ENCODE data around the gene PDE4B.

DNA sequence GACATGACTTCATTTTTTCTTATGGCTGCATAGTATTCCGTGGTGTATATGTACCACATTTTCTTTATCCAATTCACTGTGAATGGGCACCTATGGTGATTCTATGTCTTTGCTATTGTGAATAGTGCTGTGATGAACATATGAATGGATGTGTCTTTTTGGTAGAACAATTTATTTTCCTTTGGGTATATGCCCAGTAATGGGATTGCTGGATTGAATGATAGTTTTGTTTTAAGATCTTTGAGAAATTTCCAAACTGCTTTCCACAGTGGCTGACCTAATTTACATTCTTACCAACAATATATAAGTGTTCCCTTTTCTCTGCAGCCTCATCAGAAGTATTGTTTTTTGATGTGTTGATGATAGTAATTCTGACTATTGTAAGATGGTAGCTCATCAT lies 379.6 kb downstream of the PDE4B start:
- TF ChIP-seq, protein P1, sequence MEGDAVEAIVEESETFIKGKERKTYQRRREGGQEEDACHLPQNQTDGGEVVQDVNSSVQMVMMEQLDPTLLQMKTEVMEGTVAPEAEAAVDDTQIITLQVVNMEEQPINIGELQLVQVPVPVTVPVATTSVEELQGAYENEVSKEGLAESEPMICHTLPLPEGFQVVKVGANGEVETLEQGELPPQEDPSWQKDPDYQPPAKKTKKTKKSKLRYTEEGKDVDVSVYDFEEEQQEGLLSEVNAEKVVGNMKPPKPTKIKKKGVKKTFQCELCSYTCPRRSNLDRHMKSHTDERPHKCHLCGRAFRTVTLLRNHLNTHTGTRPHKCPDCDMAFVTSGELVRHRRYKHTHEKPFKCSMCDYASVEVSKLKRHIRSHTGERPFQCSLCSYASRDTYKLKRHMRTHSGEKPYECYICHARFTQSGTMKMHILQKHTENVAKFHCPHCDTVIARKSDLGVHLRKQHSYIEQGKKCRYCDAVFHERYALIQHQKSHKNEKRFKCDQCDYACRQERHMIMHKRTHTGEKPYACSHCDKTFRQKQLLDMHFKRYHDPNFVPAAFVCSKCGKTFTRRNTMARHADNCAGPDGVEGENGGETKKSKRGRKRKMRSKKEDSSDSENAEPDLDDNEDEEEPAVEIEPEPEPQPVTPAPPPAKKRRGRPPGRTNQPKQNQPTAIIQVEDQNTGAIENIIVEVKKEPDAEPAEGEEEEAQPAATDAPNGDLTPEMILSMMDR (IDR thresholded peaks at IDR 0.05; ENCODE audit: low read depth, low read length): no peak
- TF ChIP-seq EZH2phosphoT487 (IDR thresholded peaks at IDR 0.05; ENCODE audit: low read depth): no peak
